PC-9 (cell line): ENCODE results near the gene LCE1D. TPM values are rescaled to one million over a fixed set of nuclear protein-coding genes. Genes with fewer than 3 reads are reported as not detected.

Experiments
- BruUV-seq: library from RNA; stranded (reverse); fragments of 400-500 nt; replicated peaks from 2 replicates; lab custom pipeline; 2021; lab: Mats Ljungman, UMichigan
- CTCF ChIA-PET: fragments of 300-600 bp; sonication (Branson Sonifier 250); formaldehyde crosslinking; loops from one replicate; lab custom pipeline; 2022; ENCODE audit warnings: antibody characterized with exemption; lab: Charles Lee
- POLR2A ChIA-PET: fragments of 300-600 bp; sonication (Branson Sonifier 250); formaldehyde crosslinking; loops from one replicate; lab custom pipeline; 2022; ENCODE audit warnings: antibody characterized with exemption; ENCODE audit not compliant: unreplicated experiment; lab: Charles Lee
- DNase-seq, 2 experiments: peaks; one replicate each; pipeline versions ENCODE4 v3.0.0 to v3.0.0-alpha.2; 2015 to 2022; ENCODE audit warnings: mixed read lengths in 1 of 2
- H2AFZ ChIP-seq: fragments of 200-600 bp; sonication (generic); 2 replicates; pipeline ENCODE4 v1.8.1; 2017; ENCODE audit warnings: antibody characterized with exemption
- H3F3A ChIP-seq: fragments of 200-600 bp; sonication (generic); 2 replicates; pipeline ENCODE4 v1.8.1; 2017; ENCODE audit warnings: antibody characterized with exemption, mild to moderate bottlenecking, low read depth; ENCODE audit not compliant: insufficient read depth
- H3K27ac ChIP-seq: fragments of 200-600 bp; sonication (generic); 2 replicates; pipeline ENCODE4 v1.6.1; 2016; ENCODE audit warnings: mixed run types
- H3K27me3 ChIP-seq: fragments of 200-600 bp; sonication (generic); 2 replicates; pipeline ENCODE4 v1.6.1; 2016; ENCODE audit warnings: low read depth, mixed run types; ENCODE audit not compliant: insufficient read depth
- H3K36me3 ChIP-seq: fragments of 200-600 bp; sonication (generic); 2 replicates; pipeline ENCODE4 v1.6.1; 2016; ENCODE audit warnings: low read depth, mixed run types
- H3K4me1 ChIP-seq: fragments of 200-600 bp; sonication (generic); replicated peaks from 2 replicates; pipeline ENCODE4 v1.6.1; 2016; ENCODE audit warnings: mixed run types; ENCODE audit not compliant: insufficient read depth
- H3K4me2 ChIP-seq: fragments of 200-600 bp; sonication (generic); 2 replicates; pipeline ENCODE4 v1.6.1; 2017; ENCODE audit warnings: mixed run types
- H3K4me3 ChIP-seq: fragments of 200-600 bp; sonication (generic); 2 replicates; pipeline ENCODE4 v1.6.1; 2016; ENCODE audit warnings: mixed run types
- H3K79me2 ChIP-seq: fragments of 200-600 bp; sonication (generic); 2 replicates; pipeline ENCODE4 v1.6.1; 2017; ENCODE audit warnings: low read depth, mixed run types
- H3K9me2 ChIP-seq: fragments of 200-600 bp; sonication (generic); 2 replicates; pipeline ENCODE4 v1.8.1; 2017; ENCODE audit warnings: mild to moderate bottlenecking; ENCODE audit not compliant: insufficient read depth
- H3K9me3 ChIP-seq: fragments of 200-600 bp; sonication (generic); 2 replicates; pipeline ENCODE4 v1.8.1; 2016; ENCODE audit warnings: low read depth; ENCODE audit not compliant: insufficient read depth
- H4K20me1 ChIP-seq: fragments of 200-600 bp; sonication (generic); 2 replicates; pipeline ENCODE4 v1.8.1; 2017; ENCODE audit not compliant: insufficient read depth
- EZH2 ChIP-seq: fragments of 200-600 bp; sonication (generic); IDR thresholded peaks from 2 replicates; pipeline ENCODE4 v1.8.0; 2017; ENCODE audit warnings: antibody characterized with exemption, low read depth
- intact Hi-C: fragments of 100-400 bp; cut with micrococcal nuclease; formaldehyde crosslinking; loops from one replicate; pipeline ENCODE4 v1.10.0; 2022; ENCODE audit not compliant: unreplicated experiment
- total RNA-seq: library from RNA; stranded (reverse); gene quantifications from 2 replicates; pipeline ENCODE4 v1.2.3, GENCODE V29; 2021
- TF ChIP-seq, protein P1 (sequence below): fragments of 200-600 bp; sonication (generic); conservative IDR thresholded peaks from 2 replicates; pipeline ENCODE4 v1.6.1; 2017; ENCODE audit warnings: mixed run types, antibody characterized with exemption, mild to moderate bottlenecking, moderate library complexity

The LCE1D gene
- total RNA-seq, 1 experiment from 2014 or later, result not detected

DNA sequence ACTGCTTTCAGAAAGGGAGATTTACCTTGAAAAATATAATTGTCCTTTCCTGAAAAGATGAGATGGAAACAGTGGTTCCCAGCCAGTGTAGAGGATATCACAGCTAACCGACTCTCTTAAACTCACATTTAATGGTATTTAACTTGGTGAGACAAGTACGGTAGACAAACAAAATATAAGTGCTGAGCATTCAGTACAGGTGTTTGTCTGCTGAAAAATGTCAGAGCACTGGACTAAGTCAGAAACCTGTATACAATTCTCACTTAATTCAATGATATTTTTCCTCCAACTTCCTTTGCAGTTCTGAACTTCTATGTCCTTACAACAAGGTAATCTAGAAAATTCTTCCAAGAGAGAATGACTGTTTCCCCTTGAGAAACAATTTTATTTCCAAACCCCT is 15.2 kb downstream of the LCE1D start, which contains the start of gene LCE1B:
Gene LCE1B, plus strand, starts transcription at position 301 of the 400 bp plus-strand sequence. CDS start 476 bp downstream, outside the sequence.
- Histone ChIP-seq H3K4me2 (no peak within 1 kb of the TSS), H3K9me2 (no peaks in the 10 kb centered on the region), H3K9me3 (no peaks in the 10 kb centered on the region), H3K4me3 (no peak within 1 kb of the TSS), H3K27ac (no peak within 1 kb of the TSS), H3F3A (no peaks in the 10 kb centered on the region), H3K4me1 (no peaks in the 10 kb centered on the region), H3K27me3 (peaks cover 40% of the 10 kb centered on the region), H3K79me2 (no peaks in the 10 kb centered on the region), H3K36me3 (no peaks in the 10 kb centered on the region), H4K20me1 (no peaks in the 10 kb centered on the region), H2AFZ (no peak within 1 kb of the TSS)
- intact Hi-C loops, result no loop called here
- no TSS peak for BruUV-seq
- ChIA-PET POLR2A (no interaction called here), CTCF (no interaction called here)
- TF ChIP-seq EZH2, result no peak
- TF ChIP-seq, protein P1, sequence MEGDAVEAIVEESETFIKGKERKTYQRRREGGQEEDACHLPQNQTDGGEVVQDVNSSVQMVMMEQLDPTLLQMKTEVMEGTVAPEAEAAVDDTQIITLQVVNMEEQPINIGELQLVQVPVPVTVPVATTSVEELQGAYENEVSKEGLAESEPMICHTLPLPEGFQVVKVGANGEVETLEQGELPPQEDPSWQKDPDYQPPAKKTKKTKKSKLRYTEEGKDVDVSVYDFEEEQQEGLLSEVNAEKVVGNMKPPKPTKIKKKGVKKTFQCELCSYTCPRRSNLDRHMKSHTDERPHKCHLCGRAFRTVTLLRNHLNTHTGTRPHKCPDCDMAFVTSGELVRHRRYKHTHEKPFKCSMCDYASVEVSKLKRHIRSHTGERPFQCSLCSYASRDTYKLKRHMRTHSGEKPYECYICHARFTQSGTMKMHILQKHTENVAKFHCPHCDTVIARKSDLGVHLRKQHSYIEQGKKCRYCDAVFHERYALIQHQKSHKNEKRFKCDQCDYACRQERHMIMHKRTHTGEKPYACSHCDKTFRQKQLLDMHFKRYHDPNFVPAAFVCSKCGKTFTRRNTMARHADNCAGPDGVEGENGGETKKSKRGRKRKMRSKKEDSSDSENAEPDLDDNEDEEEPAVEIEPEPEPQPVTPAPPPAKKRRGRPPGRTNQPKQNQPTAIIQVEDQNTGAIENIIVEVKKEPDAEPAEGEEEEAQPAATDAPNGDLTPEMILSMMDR, result no peak
- DNase-seq, result no peak

DNA sequence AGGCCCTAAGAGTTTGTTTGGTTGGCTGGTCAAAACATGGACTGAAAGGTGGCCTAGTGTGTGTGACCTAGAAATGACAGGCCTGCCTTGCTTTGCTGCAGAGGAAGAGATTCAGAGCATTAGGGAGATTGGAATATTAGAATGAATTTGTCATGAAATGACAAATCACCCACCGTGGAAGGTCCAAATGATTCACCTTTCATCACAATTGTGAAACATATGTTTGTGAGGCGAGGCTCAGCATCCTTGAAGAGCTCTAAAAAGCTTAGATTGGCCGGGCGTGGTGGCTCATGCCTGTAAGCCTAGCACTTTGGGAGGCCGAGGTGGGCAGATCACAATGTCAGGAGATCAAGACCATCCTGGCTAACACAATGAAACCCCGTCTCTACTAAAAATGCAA is 20.8 kb downstream of the LCE1D start:
- CTCF ChIA-PET, result no interaction called here
- Histone ChIP-seq H3K9me3 (no peaks in the 10 kb centered on the region), H3K36me3 (no peaks in the 10 kb centered on the region), H3K4me1 (no peaks in the 10 kb centered on the region), H3K9me2 (no peaks in the 10 kb centered on the region), H3K27me3 (peaks cover 14% of the 10 kb centered on the region), H3K27ac (no peak overlapping the region), H3K4me2 (no peak overlapping the region), H3K79me2 (no peaks in the 10 kb centered on the region), H4K20me1 (no peaks in the 10 kb centered on the region), H3K4me3 (no peak overlapping the region), H3F3A (no peaks in the 10 kb centered on the region), H2AFZ (no peak overlapping the region)
- no peak for DNase-seq
- no peak for TF ChIP-seq EZH2
- TF ChIP-seq, protein P1, result no peak
- no TSS peak for BruUV-seq
- intact Hi-C loops, result no loop called here
- POLR2A ChIA-PET, result no interaction called here

GRCh38 chr1:152823294-152823693 is 26.8 kb downstream of the LCE1D start:
- no TSS peak for BruUV-seq
- Histone ChIP-seq H3F3A (no peaks in the 10 kb centered on the region), H3K4me3 (no peak overlapping the region), H4K20me1 (no peaks in the 10 kb centered on the region), H3K36me3 (no peaks in the 10 kb centered on the region), H2AFZ (no peak overlapping the region), H3K27me3 (peaks cover 11% of the 10 kb centered on the region), H3K27ac (no peak overlapping the region), H3K4me2 (no peak overlapping the region), H3K9me3 (no peaks in the 10 kb centered on the region), H3K4me1 (no peaks in the 10 kb centered on the region), H3K9me2 (no peaks in the 10 kb centered on the region), H3K79me2 (no peaks in the 10 kb centered on the region)
- intact Hi-C loops, result no loop called here
- DNase-seq, result no peak
- ChIA-PET POLR2A (no interaction called here), CTCF (no interaction called here)
- TF ChIP-seq, protein P1, result no peak
- no peak for TF ChIP-seq EZH2
